GM12891 (cell line): Measurements from ENCODE around the gene DNAJA3.

Experiments
- PAX5 ChIP-seq: IDR thresholded peaks from 2 replicates; pipeline ENCODE4 v1.6.1; 2011; ENCODE audit warnings: low read length, moderate library complexity, mild to moderate bottlenecking; ENCODE audit not compliant: insufficient read depth, severe bottlenecking
- POLR2A ChIP-seq: IDR thresholded peaks from 2 replicates; pipeline ENCODE4 v1.6.1; 2011; ENCODE audit warnings: low read depth, low read length, control low read depth
- POLR2AphosphoS5 ChIP-seq: IDR thresholded peaks from 2 replicates; pipeline ENCODE4 v1.6.1; 2011; ENCODE audit warnings: low read depth, low read length, control low read depth
- SPI1 ChIP-seq: IDR thresholded peaks from 2 replicates; pipeline ENCODE4 v1.6.1; 2011; ENCODE audit warnings: low read depth, low read length, control low read depth
- TAF1 ChIP-seq: IDR thresholded peaks from 2 replicates; pipeline ENCODE4 v1.6.1; 2011; ENCODE audit warnings: low read depth, low read length, control low read depth

GRCh38 chr16:4443986-4444385, 18.3 kb downstream of the DNAJA3 start:
- TF ChIP-seq POLR2A (no peak), TAF1 (no peak), POLR2AphosphoS5 (no peak), SPI1 (no peak), PAX5 (no peak)
